Measurements from ENCODE around the gene PRKCE.

Gene PRKCE

GRCh38 chr2:46024146-46024779 lies 372.8 kb downstream of the PRKCE start:
- H3K36me3 ChIP-seq, result peaks cover 19% of the 10 kb centered on the region; the same call in 1 of the 2 replicates
- no peak overlapping the region for H3K4me3 ChIP-seq (ENCODE audit: low read depth, low read length)
- H3K27me3 ChIP-seq, result no peaks in the 10 kb centered on the region
- H3K4me1 ChIP-seq, result no peaks in the 10 kb centered on the region
- DNase-seq, result no peak
- no peaks in the 10 kb centered on the region for H3K9me3 ChIP-seq
- TF ChIP-seq, protein P1, sequence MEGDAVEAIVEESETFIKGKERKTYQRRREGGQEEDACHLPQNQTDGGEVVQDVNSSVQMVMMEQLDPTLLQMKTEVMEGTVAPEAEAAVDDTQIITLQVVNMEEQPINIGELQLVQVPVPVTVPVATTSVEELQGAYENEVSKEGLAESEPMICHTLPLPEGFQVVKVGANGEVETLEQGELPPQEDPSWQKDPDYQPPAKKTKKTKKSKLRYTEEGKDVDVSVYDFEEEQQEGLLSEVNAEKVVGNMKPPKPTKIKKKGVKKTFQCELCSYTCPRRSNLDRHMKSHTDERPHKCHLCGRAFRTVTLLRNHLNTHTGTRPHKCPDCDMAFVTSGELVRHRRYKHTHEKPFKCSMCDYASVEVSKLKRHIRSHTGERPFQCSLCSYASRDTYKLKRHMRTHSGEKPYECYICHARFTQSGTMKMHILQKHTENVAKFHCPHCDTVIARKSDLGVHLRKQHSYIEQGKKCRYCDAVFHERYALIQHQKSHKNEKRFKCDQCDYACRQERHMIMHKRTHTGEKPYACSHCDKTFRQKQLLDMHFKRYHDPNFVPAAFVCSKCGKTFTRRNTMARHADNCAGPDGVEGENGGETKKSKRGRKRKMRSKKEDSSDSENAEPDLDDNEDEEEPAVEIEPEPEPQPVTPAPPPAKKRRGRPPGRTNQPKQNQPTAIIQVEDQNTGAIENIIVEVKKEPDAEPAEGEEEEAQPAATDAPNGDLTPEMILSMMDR (IDR thresholded peaks at IDR 0.05; ENCODE audit: low read depth, low read length), result no peak

DNA sequence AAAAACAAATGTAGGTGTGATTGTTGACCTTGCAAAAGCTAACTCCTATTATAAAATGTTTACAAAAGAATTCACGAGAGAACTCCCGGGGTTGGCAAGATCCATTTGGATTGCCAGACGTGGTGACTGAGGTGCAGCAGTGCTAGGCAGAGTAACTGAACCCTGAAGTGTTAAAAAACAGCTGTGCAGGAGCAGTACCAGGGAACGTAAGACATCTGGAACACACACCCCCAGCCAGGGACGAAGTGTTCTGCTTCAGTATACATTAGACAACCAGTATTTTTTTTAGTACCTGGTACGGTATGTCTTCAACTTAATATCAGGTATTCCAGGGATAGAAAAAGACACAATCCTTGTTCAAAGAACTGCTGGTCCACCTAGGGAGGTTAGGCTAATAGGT lies 373.6 kb downstream of the PRKCE start:
- Histone ChIP-seq H3K4me1 (no peaks in the 10 kb centered on the region), H3K4me3 (ENCODE audit: low read depth, low read length) (no peak overlapping the region), H3K9me3 (no peaks in the 10 kb centered on the region)

DNA sequence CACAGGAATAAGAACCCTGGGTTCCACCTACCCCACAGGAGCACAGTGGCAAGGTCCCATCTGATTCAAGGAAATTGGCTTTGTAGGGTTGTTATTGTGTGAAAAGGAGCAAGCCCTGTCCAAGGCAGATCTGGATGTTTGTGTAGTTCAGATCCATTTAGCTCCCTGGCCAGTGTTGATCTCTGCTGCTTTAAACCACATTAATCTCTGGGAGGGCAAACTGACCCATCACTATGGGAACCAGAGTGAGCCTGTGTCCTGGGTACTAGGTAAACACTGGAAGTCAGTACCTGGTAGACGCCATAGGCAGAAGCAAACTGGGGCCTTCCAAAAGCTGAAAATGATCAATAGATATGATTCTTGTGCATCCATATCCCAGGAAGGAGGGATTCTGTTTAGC lies 374.2 kb downstream of the PRKCE start:
- Histone ChIP-seq H3K4me1 (no peaks in the 10 kb centered on the region), H3K27me3 (no peaks in the 10 kb centered on the region), H3K36me3 (peaks cover 17% of the 10 kb centered on the region; the same call in 1 of the 2 replicates), H3K4me3 (ENCODE audit: low read depth, low read length) (no peak overlapping the region), H3K9me3 (no peaks in the 10 kb centered on the region)
- no peak for DNase-seq
- TF ChIP-seq, protein P1 (IDR thresholded peaks at IDR 0.05; ENCODE audit: low read depth, low read length), result no peak

More for the DNA sequence above, 373.6 kb downstream of the PRKCE start:
- DNase-seq, result no peak
- Histone ChIP-seq H3K36me3 (peaks cover 19% of the 10 kb centered on the region; the same call in 1 of the 2 replicates), H3K27me3 (no peaks in the 10 kb centered on the region)
- TF ChIP-seq, protein P1 (IDR thresholded peaks at IDR 0.05; ENCODE audit: low read depth, low read length), result no peak

DNA sequence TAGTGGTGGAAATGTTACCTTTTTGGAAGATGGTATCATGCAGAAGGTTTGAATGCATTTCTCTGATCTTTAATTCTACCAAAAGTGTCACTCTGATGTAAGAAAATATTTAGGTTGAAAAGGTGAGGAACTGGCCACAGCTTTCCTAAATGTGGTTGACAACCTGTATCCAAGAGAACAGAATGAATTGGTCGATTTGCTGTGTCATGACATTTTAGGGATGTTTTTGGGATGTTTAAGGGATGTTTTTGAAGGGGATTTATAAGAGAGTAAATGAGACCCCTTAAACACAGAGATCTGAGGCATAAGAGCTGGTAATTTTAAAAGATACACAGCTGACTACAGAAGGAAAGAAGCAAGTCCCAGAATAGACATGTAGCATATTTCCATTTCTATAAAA lies 375.0 kb downstream of the PRKCE start:
- H3K36me3 ChIP-seq, result peaks cover 14% of the 10 kb centered on the region; the same call in 1 of the 2 replicates

GRCh38 chr2:46029332-46029811 lies 377.9 kb downstream of the PRKCE start:
- Histone ChIP-seq H3K9me3 (no peaks in the 10 kb centered on the region), H3K36me3 (peaks cover 6% of the 10 kb centered on the region), H3K4me3 (ENCODE audit: low read depth, low read length) (no peak overlapping the region), H3K4me1 (peaks cover 1% of the 10 kb centered on the region), H3K27me3 (no peaks in the 10 kb centered on the region)
- DNase-seq, result no peak
- TF ChIP-seq, protein P1 (IDR thresholded peaks at IDR 0.05; ENCODE audit: low read depth, low read length), result peak; percentile 7; the same call in 1 of the 2 replicates

More for the DNA sequence above, 375.0 kb downstream of the PRKCE start:
- TF ChIP-seq, protein P1 (IDR thresholded peaks at IDR 0.05; ENCODE audit: low read depth, low read length), result no peak
- no peak overlapping the region for H3K4me3 ChIP-seq (ENCODE audit: low read depth, low read length)
- DNase-seq, result no peak
- no peaks in the 10 kb centered on the region for H3K27me3 ChIP-seq
- H3K4me1 ChIP-seq, result no peaks in the 10 kb centered on the region
- H3K9me3 ChIP-seq, result no peaks in the 10 kb centered on the region

DNA sequence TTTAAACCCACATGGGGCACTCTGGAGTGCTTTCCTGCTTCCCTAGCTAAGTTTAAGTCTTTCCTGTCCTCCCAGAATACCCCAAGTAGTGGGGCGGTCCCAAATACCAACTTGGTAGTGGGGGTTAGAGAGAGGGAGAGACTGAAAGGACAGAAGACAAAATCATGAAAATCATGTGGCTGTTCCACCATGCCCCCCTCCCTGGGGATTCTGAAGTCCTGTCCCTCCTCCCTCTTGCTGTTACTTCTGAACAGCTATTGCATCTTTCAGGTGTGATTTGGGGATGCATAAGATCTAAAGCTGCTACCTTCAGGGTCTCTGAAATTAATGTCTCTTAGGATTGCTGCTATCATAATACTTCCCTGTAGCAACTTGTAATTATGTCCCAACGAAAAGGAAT lies 378.9 kb downstream of the PRKCE start:
- Histone ChIP-seq H3K4me1 (peaks cover 6% of the 10 kb centered on the region), H3K36me3 (peaks cover 10% of the 10 kb centered on the region), H3K9me3 (no peaks in the 10 kb centered on the region), H3K4me3 (ENCODE audit: low read depth, low read length) (no peak overlapping the region), H3K27me3 (no peaks in the 10 kb centered on the region)
- no peak for DNase-seq
- TF ChIP-seq, protein P1 (IDR thresholded peaks at IDR 0.05; ENCODE audit: low read depth, low read length), result no peak

Data from BE2C (cell line).